Measurements from ENCODE around the gene FGD6.

GRCh38 chr12:95201056-95201670 lies 16.1 kb downstream of the FGD6 start:
- TF ChIP-seq CTCF (IDR thresholded peaks at IDR 0.05) (no peak), POLR2A (IDR thresholded peaks at IDR 0.05) (no peak), POLR2AphosphoS5 (IDR thresholded peaks at IDR 0.05) (no peak)

Data from breast epithelium (tissue), 3 donors.